SHP77 (cell line): ENCODE results near the gene CHCHD2.
"Not testable (repeated sequence)": the region's sequence is repeated elsewhere in the genome, so short reads cannot be mapped to it uniquely, and the experiment has no call there.

Experiments used
- DNase-seq, 2 experiments: peaks; one replicate each; lab custom pipeline; 2025; lab: John Stamatoyannopoulos, UW

The CHCHD2 gene

GRCh38 chr7:56106108-56107073 lies at the start of gene CHCHD2:
Gene CHCHD2, minus strand, starts transcription at chr7:56106476. Its CDS starts 63 bp downstream, at chr7:56106413.
- peak; percentile 100 for DNase-seq

GRCh38 chr7:56131062-56131461 lies 24.8 kb upstream of the CHCHD2 start:
- not testable (repeated sequence) for DNase-seq

GRCh38 chr7:56127241-56127975 lies 21.1 kb upstream of the CHCHD2 start:
- DNase-seq = no peak

GRCh38 chr7:56125831-56126230 lies 19.6 kb upstream of the CHCHD2 start:
- DNase-seq = no peak

- DNase-seq = no peak
Measured at GRCh38 chr7:56124981-56125380, 18.7 kb upstream of the CHCHD2 start.

- no peak for DNase-seq
Measured at GRCh38 chr7:56121440-56121839, 15.2 kb upstream of the CHCHD2 start.

- DNase-seq = no peak
Measured at GRCh38 chr7:56115852-56116538, 9.7 kb upstream of the CHCHD2 start, which contains the start of gene NUPR2. Gene NUPR2, minus strand, starts transcription at chr7:56116417. Its CDS starts 103 bp downstream, at chr7:56116314.

GRCh38 chr7:56112244-56112643 lies 6.0 kb upstream of the CHCHD2 start:
- not testable (repeated sequence) for DNase-seq

- DNase-seq = no peak
Measured at GRCh38 chr7:56110611-56111010, 4.3 kb upstream of the CHCHD2 start.

- no peak for DNase-seq
Measured at GRCh38 chr7:56107954-56108258, 1.6 kb upstream of the CHCHD2 start.

- peak; percentile 24 to 48 for DNase-seq
Measured at GRCh38 chr7:56105508-56105907, 768 bp downstream of the CHCHD2 start.

GRCh38 chr7:56104138-56104537 lies 2.1 kb downstream of the CHCHD2 start:
- not testable (repeated sequence) for DNase-seq

- no peak for DNase-seq
Measured at GRCh38 chr7:56099653-56100052, 6.6 kb downstream of the CHCHD2 start.

- not testable (repeated sequence) for DNase-seq
Measured at GRCh38 chr7:56098187-56099008, 7.9 kb downstream of the CHCHD2 start.

- DNase-seq = no peak
Measured at GRCh38 chr7:56097700-56098099, 8.6 kb downstream of the CHCHD2 start.

- DNase-seq = peak; percentile 59 to 82
Measured at GRCh38 chr7:56092789-56093531, 13.3 kb downstream of the CHCHD2 start, which contains the start of gene PHKG1. Gene PHKG1, minus strand, starts transcription at chr7:56092952. Its CDS starts 4,011 bp downstream, at chr7:56088941.

- DNase-seq = not testable (repeated sequence)
Measured at GRCh38 chr7:56092388-56092787, 13.9 kb downstream of the CHCHD2 start.

- no peak for DNase-seq
Measured at GRCh38 chr7:56091591-56091990, 14.7 kb downstream of the CHCHD2 start.

- DNase-seq = no peak
Measured at GRCh38 chr7:56087445-56087844, 18.8 kb downstream of the CHCHD2 start.

GRCh38 chr7:56086761-56087160 lies 19.5 kb downstream of the CHCHD2 start:
- DNase-seq = no peak
